ENCODE measurements around the gene PRDM5.

Gene PRDM5

DNA sequence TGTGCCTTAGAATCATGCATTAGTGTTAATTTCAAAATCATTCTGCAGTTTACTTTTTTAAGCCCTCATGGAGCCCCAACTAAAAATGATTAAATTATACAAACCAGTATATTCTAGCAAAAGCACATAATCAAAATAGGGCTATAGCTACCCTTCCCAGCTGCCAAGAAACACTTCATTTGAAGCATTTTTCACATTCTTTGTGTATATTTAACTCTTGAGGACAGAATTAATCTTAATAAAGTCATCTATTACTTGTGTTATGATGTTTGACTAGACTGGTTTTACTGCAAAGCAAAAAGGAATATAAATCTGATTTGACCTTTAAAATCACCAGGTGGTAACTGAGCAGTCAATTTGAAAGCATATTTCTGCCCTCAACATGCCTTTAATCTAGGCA lies 145.1 kb downstream of the PRDM5 start:
- H3K4me3 ChIP-seq (ENCODE audit: low read depth, low read length) = no peak overlapping the region
- no peaks in the 10 kb centered on the region for H3K36me3 ChIP-seq
- no peak for DNase-seq
- H3K27ac ChIP-seq = no peak overlapping the region
- no peaks in the 10 kb centered on the region for H3K9me3 ChIP-seq (ENCODE audit: severe bottlenecking)
- TF ChIP-seq, protein P1, sequence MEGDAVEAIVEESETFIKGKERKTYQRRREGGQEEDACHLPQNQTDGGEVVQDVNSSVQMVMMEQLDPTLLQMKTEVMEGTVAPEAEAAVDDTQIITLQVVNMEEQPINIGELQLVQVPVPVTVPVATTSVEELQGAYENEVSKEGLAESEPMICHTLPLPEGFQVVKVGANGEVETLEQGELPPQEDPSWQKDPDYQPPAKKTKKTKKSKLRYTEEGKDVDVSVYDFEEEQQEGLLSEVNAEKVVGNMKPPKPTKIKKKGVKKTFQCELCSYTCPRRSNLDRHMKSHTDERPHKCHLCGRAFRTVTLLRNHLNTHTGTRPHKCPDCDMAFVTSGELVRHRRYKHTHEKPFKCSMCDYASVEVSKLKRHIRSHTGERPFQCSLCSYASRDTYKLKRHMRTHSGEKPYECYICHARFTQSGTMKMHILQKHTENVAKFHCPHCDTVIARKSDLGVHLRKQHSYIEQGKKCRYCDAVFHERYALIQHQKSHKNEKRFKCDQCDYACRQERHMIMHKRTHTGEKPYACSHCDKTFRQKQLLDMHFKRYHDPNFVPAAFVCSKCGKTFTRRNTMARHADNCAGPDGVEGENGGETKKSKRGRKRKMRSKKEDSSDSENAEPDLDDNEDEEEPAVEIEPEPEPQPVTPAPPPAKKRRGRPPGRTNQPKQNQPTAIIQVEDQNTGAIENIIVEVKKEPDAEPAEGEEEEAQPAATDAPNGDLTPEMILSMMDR (IDR thresholded peaks at IDR 0.05; ENCODE audit: low read depth, low read length) = no peak
- no peaks in the 10 kb centered on the region for H3K27me3 ChIP-seq (ENCODE audit: insufficient read depth, low read depth, severe bottlenecking)

DNA sequence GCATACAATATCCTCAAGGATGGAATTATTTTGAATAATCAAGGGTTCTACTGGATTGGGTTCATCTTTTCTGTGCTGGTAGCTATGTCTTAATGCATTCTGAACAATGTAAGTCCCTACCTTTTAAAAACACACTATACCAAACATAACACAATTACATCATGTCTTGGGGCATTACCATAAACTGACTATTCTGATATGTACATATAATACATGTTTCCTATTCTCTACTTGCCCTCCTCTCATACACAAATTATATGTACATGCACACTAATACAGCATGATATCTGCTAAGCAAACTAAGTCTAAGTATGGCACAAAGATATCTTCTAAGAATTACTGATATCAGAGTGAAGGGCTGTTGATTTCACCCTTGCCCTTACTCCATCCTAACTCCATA lies 147.1 kb downstream of the PRDM5 start:
- H3K9me3 ChIP-seq (ENCODE audit: severe bottlenecking) = no peaks in the 10 kb centered on the region
- DNase-seq = no peak
- H3K27me3 ChIP-seq (ENCODE audit: insufficient read depth, low read depth, severe bottlenecking) = no peaks in the 10 kb centered on the region
- no peak overlapping the region for H3K27ac ChIP-seq
- H3K4me3 ChIP-seq (ENCODE audit: low read depth, low read length) = no peak overlapping the region
- H3K36me3 ChIP-seq = no peaks in the 10 kb centered on the region
- TF ChIP-seq, protein P1 (IDR thresholded peaks at IDR 0.05; ENCODE audit: low read depth, low read length) = no peak

DNA sequence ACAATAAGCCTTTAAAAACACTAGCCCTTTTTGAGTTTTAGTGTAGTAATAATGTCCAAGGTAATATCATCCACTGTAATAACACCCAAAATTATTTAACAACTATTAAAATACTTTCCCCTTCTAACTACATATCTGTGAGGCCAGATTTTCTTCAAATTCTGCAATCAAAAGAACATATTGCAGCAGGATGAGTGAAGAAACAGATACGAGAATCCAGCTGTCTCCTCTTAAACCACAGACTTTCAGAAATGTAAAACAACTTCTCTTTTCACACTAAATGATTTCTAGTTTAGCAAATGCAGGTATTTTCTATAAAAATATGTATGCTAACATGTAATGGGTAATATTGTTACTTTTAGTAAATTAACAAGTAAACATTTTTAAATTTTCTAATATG lies 148.9 kb downstream of the PRDM5 start:
- Histone ChIP-seq H3K9me3 (ENCODE audit: severe bottlenecking) (no peaks in the 10 kb centered on the region), H3K27ac (no peak overlapping the region), H3K27me3 (ENCODE audit: insufficient read depth, low read depth, severe bottlenecking) (no peaks in the 10 kb centered on the region), H3K36me3 (no peaks in the 10 kb centered on the region), H3K4me3 (ENCODE audit: low read depth, low read length) (no peak overlapping the region)
- TF ChIP-seq, protein P1 (IDR thresholded peaks at IDR 0.05; ENCODE audit: low read depth, low read length) = no peak
- DNase-seq = no peak

DNA sequence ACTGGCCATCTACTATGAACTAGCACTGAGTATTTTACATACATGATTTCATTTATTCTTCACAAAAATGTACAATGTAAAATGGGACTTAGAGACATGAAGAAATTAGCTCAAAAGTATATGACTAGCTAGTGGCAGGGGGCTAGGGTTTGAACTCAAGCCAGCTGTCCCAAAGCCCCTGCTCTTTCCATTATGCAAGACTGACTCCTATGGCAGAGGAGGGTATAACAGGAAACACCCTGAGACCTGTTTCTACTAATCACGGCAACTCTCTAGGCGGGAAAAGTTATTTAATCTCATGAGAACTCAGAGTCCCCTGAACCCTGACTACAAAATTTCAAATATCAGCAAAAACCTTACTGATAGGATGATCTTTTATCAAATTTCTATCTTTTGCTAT lies 150.6 kb downstream of the PRDM5 start:
- TF ChIP-seq, protein P1 (IDR thresholded peaks at IDR 0.05; ENCODE audit: low read depth, low read length) = 0 out of 2 replicates have a peak, but pooled peaks have one; percentile 5
- Histone ChIP-seq H3K27me3 (ENCODE audit: insufficient read depth, low read depth, severe bottlenecking) (no peaks in the 10 kb centered on the region), H3K4me3 (ENCODE audit: low read depth, low read length) (no peak overlapping the region), H3K27ac (no peak overlapping the region), H3K9me3 (ENCODE audit: severe bottlenecking) (no peaks in the 10 kb centered on the region), H3K36me3 (no peaks in the 10 kb centered on the region)
- DNase-seq = no peak

DNA sequence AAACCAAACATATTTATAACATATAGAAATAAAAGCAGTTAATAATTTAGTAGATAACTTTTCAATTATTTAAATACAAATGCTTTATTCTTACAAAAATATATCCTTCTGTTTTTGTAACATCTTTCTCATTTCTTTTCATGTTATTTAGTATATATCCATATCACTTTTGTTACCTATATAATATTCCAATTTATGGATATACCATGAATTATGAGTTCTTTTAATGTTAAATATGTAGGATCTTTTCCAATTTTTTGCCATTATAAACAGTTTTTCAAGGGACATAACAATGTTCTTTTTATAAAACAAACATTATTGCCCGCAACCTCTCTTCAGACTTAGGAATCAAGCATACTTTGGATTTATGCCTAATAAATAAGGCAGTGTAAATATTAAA lies 151.6 kb downstream of the PRDM5 start:
- no peak overlapping the region for H3K4me3 ChIP-seq (ENCODE audit: low read depth, low read length)
- H3K9me3 ChIP-seq (ENCODE audit: severe bottlenecking) = no peaks in the 10 kb centered on the region
- no peaks in the 10 kb centered on the region for H3K36me3 ChIP-seq
- no peaks in the 10 kb centered on the region for H3K27me3 ChIP-seq (ENCODE audit: insufficient read depth, low read depth, severe bottlenecking)
- TF ChIP-seq, protein P1 (IDR thresholded peaks at IDR 0.05; ENCODE audit: low read depth, low read length) = no peak
- no peak for DNase-seq
- H3K27ac ChIP-seq = no peak overlapping the region

DNA sequence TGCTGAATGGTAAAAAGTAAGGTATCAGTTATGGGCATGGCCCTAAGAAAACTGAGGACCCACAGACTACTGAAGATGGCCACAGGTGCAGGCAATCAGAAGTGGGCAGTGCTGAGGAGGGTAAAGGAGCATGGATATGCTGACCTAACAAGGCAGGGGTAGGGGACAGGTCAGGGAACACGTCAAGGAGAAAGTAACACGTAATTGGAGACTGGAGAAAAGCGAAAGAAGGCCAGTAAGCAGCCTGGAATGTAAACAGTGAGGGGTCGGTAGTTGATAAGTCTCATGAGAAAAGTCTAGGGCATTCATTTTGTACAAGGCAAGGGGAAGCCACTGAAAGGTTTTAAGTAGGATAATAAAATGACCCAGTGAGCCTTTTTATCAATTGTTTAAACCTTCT lies 153.3 kb downstream of the PRDM5 start:
- H3K27me3 ChIP-seq (ENCODE audit: insufficient read depth, low read depth, severe bottlenecking) = no peaks in the 10 kb centered on the region
- H3K9me3 ChIP-seq (ENCODE audit: severe bottlenecking) = no peaks in the 10 kb centered on the region
- DNase-seq = no peak
- TF ChIP-seq, protein P1 (IDR thresholded peaks at IDR 0.05; ENCODE audit: low read depth, low read length) = no peak
- H3K4me3 ChIP-seq (ENCODE audit: low read depth, low read length) = no peak overlapping the region
- no peaks in the 10 kb centered on the region for H3K36me3 ChIP-seq
- H3K27ac ChIP-seq = no peak overlapping the region
